ENCODE results near the gene PYROXD2.
A peak's percentile ranks its signal among the peaks of the same experiment; 100 is the strongest.

The PYROXD2 gene

GRCh38 chr10:98417481-98417959 is 2.5 kb upstream of the PYROXD2 start:
- Histone ChIP-seq H3K27me3 (ENCODE audit: control insufficient read depth in 5 of 5, insufficient read depth in 4 of 5, low read length in 5 of 5) (no peaks in the 10 kb centered on the region), H3K36me3 (ENCODE audit: control insufficient read depth in 5 of 5, insufficient read depth in 5 of 5, low read length in 5 of 5) (peaks cover 6 to 62% (median 50%) of the 10 kb centered on the region in 5 donors), H3K27ac (ENCODE audit: low read depth, low read length) (no peak overlapping the region), H3K9ac (ENCODE audit: low read length in 5 of 5) (no peak overlapping the region), H3K9me3 (ENCODE audit: control insufficient read depth in 5 of 5, low read length in 5 of 5) (no peaks in the 10 kb centered on the region), H3K4me3 (ENCODE audit: low read depth in 1 of 5, low read length in 5 of 5) (no peak overlapping the region), H3K4me1 (ENCODE audit: control insufficient read depth in 5 of 5, insufficient read depth in 5 of 5, low read length in 5 of 5) (peaks cover 5 to 30% (median 23%) of the 10 kb centered on the region in 5 donors)

GRCh38 chr10:98416606-98417388 is 1.8 kb upstream of the PYROXD2 start:
- Histone ChIP-seq H3K4me3 (ENCODE audit: low read depth in 1 of 5, low read length in 5 of 5) (no peak overlapping the region), H3K27me3 (ENCODE audit: control insufficient read depth in 5 of 5, insufficient read depth in 4 of 5, low read length in 5 of 5) (no peaks in the 10 kb centered on the region), H3K9me3 (ENCODE audit: control insufficient read depth in 5 of 5, low read length in 5 of 5) (no peaks in the 10 kb centered on the region), H3K27ac (ENCODE audit: low read depth, low read length) (no peak overlapping the region), H3K9ac (ENCODE audit: low read length in 5 of 5) (no peak overlapping the region), H3K4me1 (ENCODE audit: control insufficient read depth in 5 of 5, insufficient read depth in 5 of 5, low read length in 5 of 5) (peaks cover 5 to 37% (median 27%) of the 10 kb centered on the region in 5 donors), H3K36me3 (ENCODE audit: control insufficient read depth in 5 of 5, insufficient read depth in 5 of 5, low read length in 5 of 5) (peaks cover 6 to 55% (median 45%) of the 10 kb centered on the region in 5 donors)

- peak overlapping the region; percentile 69 for H3K27ac ChIP-seq (ENCODE audit: low read depth, low read length)
- H3K9ac ChIP-seq (ENCODE audit: low read length in 5 of 5), result no peak overlapping the region
- H3K9me3 ChIP-seq (ENCODE audit: control insufficient read depth in 5 of 5, low read length in 5 of 5), result no peaks in the 10 kb centered on the region
- peaks cover 0 to 50% (median 44%) of the 10 kb centered on the region in 5 donors for H3K36me3 ChIP-seq (ENCODE audit: control insufficient read depth in 5 of 5, insufficient read depth in 5 of 5, low read length in 5 of 5)
- no peak overlapping the region for H3K4me3 ChIP-seq (ENCODE audit: low read depth in 1 of 5, low read length in 5 of 5)
- peaks cover 6 to 41% (median 30%) of the 10 kb centered on the region in 5 donors for H3K4me1 ChIP-seq (ENCODE audit: control insufficient read depth in 5 of 5, insufficient read depth in 5 of 5, low read length in 5 of 5)
- H3K27me3 ChIP-seq (ENCODE audit: control insufficient read depth in 5 of 5, insufficient read depth in 4 of 5, low read length in 5 of 5), result no peaks in the 10 kb centered on the region
Measured at GRCh38 chr10:98415731-98416119, 743 bp upstream of the PYROXD2 start.

GRCh38 chr10:98414578-98414931 is 427 bp downstream of the PYROXD2 start:
- Histone ChIP-seq H3K36me3 (ENCODE audit: control insufficient read depth in 5 of 5, insufficient read depth in 5 of 5, low read length in 5 of 5) (peaks cover 0 to 44% (median 41%) of the 10 kb centered on the region in 5 donors), H3K9ac (ENCODE audit: low read length in 5 of 5) (peak overlapping the region; percentile 54 to 87 (median 70)), H3K27ac (ENCODE audit: low read depth, low read length) (peak overlapping the region; percentile 69), H3K9me3 (ENCODE audit: control insufficient read depth in 5 of 5, low read length in 5 of 5) (no peaks in the 10 kb centered on the region), H3K27me3 (ENCODE audit: control insufficient read depth in 5 of 5, insufficient read depth in 4 of 5, low read length in 5 of 5) (no peaks in the 10 kb centered on the region), H3K4me1 (ENCODE audit: control insufficient read depth in 5 of 5, insufficient read depth in 5 of 5, low read length in 5 of 5) (peaks cover 4 to 41% (median 30%) of the 10 kb centered on the region in 5 donors), H3K4me3 (ENCODE audit: low read depth in 1 of 5, low read length in 5 of 5) (peak overlapping the region; percentile 65 to 91 (median 85))

GRCh38 chr10:98411768-98412167 is 3.2 kb downstream of the PYROXD2 start:
- Histone ChIP-seq H3K36me3 (ENCODE audit: control insufficient read depth in 5 of 5, insufficient read depth in 5 of 5, low read length in 5 of 5) (peaks cover 0 to 16% (median 14%) of the 10 kb centered on the region in 5 donors), H3K9ac (ENCODE audit: low read length in 5 of 5) (peak overlapping the region in 1 of 5 donors; percentile 7), H3K9me3 (ENCODE audit: control insufficient read depth in 5 of 5, low read length in 5 of 5) (no peaks in the 10 kb centered on the region), H3K27ac (ENCODE audit: low read depth, low read length) (no peak overlapping the region), H3K27me3 (ENCODE audit: control insufficient read depth in 5 of 5, insufficient read depth in 4 of 5, low read length in 5 of 5) (no peaks in the 10 kb centered on the region), H3K4me1 (ENCODE audit: control insufficient read depth in 5 of 5, insufficient read depth in 5 of 5, low read length in 5 of 5) (peaks cover 4 to 46% (median 33%) of the 10 kb centered on the region in 5 donors), H3K4me3 (ENCODE audit: low read depth in 1 of 5, low read length in 5 of 5) (no peak overlapping the region)

GRCh38 chr10:98411166-98411565 is 3.8 kb downstream of the PYROXD2 start:
- no peaks in the 10 kb centered on the region for H3K27me3 ChIP-seq (ENCODE audit: control insufficient read depth in 5 of 5, insufficient read depth in 4 of 5, low read length in 5 of 5)
- H3K9me3 ChIP-seq (ENCODE audit: control insufficient read depth in 5 of 5, low read length in 5 of 5), result no peaks in the 10 kb centered on the region
- no peak overlapping the region for H3K27ac ChIP-seq (ENCODE audit: low read depth, low read length)
- H3K36me3 ChIP-seq (ENCODE audit: control insufficient read depth in 5 of 5, insufficient read depth in 5 of 5, low read length in 5 of 5), result peaks cover 0 to 10% (median 8%) of the 10 kb centered on the region in 5 donors
- H3K9ac ChIP-seq (ENCODE audit: low read length in 5 of 5), result no peak overlapping the region
- H3K4me3 ChIP-seq (ENCODE audit: low read depth in 1 of 5, low read length in 5 of 5), result no peak overlapping the region
- peaks cover 4 to 48% (median 35%) of the 10 kb centered on the region in 5 donors for H3K4me1 ChIP-seq (ENCODE audit: control insufficient read depth in 5 of 5, insufficient read depth in 5 of 5, low read length in 5 of 5)

GRCh38 chr10:98410759-98411158 is 4.2 kb downstream of the PYROXD2 start:
- no peaks in the 10 kb centered on the region for H3K9me3 ChIP-seq (ENCODE audit: control insufficient read depth in 5 of 5, low read length in 5 of 5)
- H3K4me3 ChIP-seq (ENCODE audit: low read depth in 1 of 5, low read length in 5 of 5), result no peak overlapping the region
- peaks cover 0 to 10% (median 8%) of the 10 kb centered on the region in 5 donors for H3K36me3 ChIP-seq (ENCODE audit: control insufficient read depth in 5 of 5, insufficient read depth in 5 of 5, low read length in 5 of 5)
- no peak overlapping the region for H3K27ac ChIP-seq (ENCODE audit: low read depth, low read length)
- no peaks in the 10 kb centered on the region for H3K27me3 ChIP-seq (ENCODE audit: control insufficient read depth in 5 of 5, insufficient read depth in 4 of 5, low read length in 5 of 5)
- peaks cover 2 to 46% (median 32%) of the 10 kb centered on the region in 5 donors for H3K4me1 ChIP-seq (ENCODE audit: control insufficient read depth in 5 of 5, insufficient read depth in 5 of 5, low read length in 5 of 5)
- no peak overlapping the region for H3K9ac ChIP-seq (ENCODE audit: low read length in 5 of 5)

GRCh38 chr10:98410135-98410743 is 4.7 kb downstream of the PYROXD2 start:
- Histone ChIP-seq H3K4me3 (ENCODE audit: low read depth in 1 of 5, low read length in 5 of 5) (no peak overlapping the region), H3K36me3 (ENCODE audit: control insufficient read depth in 5 of 5, insufficient read depth in 5 of 5, low read length in 5 of 5) (peaks cover 0 to 14% (median 8%) of the 10 kb centered on the region in 5 donors), H3K27ac (ENCODE audit: low read depth, low read length) (no peak overlapping the region), H3K9me3 (ENCODE audit: control insufficient read depth in 5 of 5, low read length in 5 of 5) (no peaks in the 10 kb centered on the region), H3K4me1 (ENCODE audit: control insufficient read depth in 5 of 5, insufficient read depth in 5 of 5, low read length in 5 of 5) (peaks cover 2 to 42% (median 28%) of the 10 kb centered on the region in 5 donors), H3K27me3 (ENCODE audit: control insufficient read depth in 5 of 5, insufficient read depth in 4 of 5, low read length in 5 of 5) (no peaks in the 10 kb centered on the region), H3K9ac (ENCODE audit: low read length in 5 of 5) (no peak overlapping the region)

- no peak overlapping the region for H3K4me3 ChIP-seq (ENCODE audit: low read depth in 1 of 5, low read length in 5 of 5)
- no peaks in the 10 kb centered on the region for H3K9me3 ChIP-seq (ENCODE audit: control insufficient read depth in 5 of 5, low read length in 5 of 5)
- H3K27me3 ChIP-seq (ENCODE audit: control insufficient read depth in 5 of 5, insufficient read depth in 4 of 5, low read length in 5 of 5), result no peaks in the 10 kb centered on the region
- H3K36me3 ChIP-seq (ENCODE audit: control insufficient read depth in 5 of 5, insufficient read depth in 5 of 5, low read length in 5 of 5), result peaks cover 0 to 15% (median 8%) of the 10 kb centered on the region in 5 donors
- H3K4me1 ChIP-seq (ENCODE audit: control insufficient read depth in 5 of 5, insufficient read depth in 5 of 5, low read length in 5 of 5), result peaks cover 2 to 42% (median 28%) of the 10 kb centered on the region in 5 donors
- H3K27ac ChIP-seq (ENCODE audit: low read depth, low read length), result no peak overlapping the region
- H3K9ac ChIP-seq (ENCODE audit: low read length in 5 of 5), result no peak overlapping the region
Measured at GRCh38 chr10:98408799-98409198, 6.2 kb downstream of the PYROXD2 start.

- H3K9ac ChIP-seq (ENCODE audit: low read length in 5 of 5), result no peak overlapping the region
- H3K4me3 ChIP-seq (ENCODE audit: low read depth in 1 of 5, low read length in 5 of 5), result no peak overlapping the region
- H3K27me3 ChIP-seq (ENCODE audit: control insufficient read depth in 5 of 5, insufficient read depth in 4 of 5, low read length in 5 of 5), result no peaks in the 10 kb centered on the region
Measured at GRCh38 chr10:98407744-98408241, 7.2 kb downstream of the PYROXD2 start.

More at GRCh38 chr10:98407744-98408241, 7.2 kb downstream of the PYROXD2 start:
- Histone ChIP-seq H3K9me3 (ENCODE audit: control insufficient read depth in 5 of 5, low read length in 5 of 5) (no peaks in the 10 kb centered on the region), H3K36me3 (ENCODE audit: control insufficient read depth in 5 of 5, insufficient read depth in 5 of 5, low read length in 5 of 5) (peaks cover 0 to 23% (median 12%) of the 10 kb centered on the region in 5 donors), H3K27ac (ENCODE audit: low read depth, low read length) (no peak overlapping the region), H3K4me1 (ENCODE audit: control insufficient read depth in 5 of 5, insufficient read depth in 5 of 5, low read length in 5 of 5) (peaks cover 2 to 42% (median 37%) of the 10 kb centered on the region in 5 donors)

Data from subcutaneous abdominal adipose tissue (tissue), 5 donors.